GM12801 (cell line): ENCODE measurements around the gene RASSF8.

Source experiments
- CTCF ChIP-seq: IDR thresholded peaks from one replicate; pipeline ENCODE4 v1.5.1; 2011; ENCODE audit warnings: control low read depth; ENCODE audit not compliant: insufficient read length; ENCODE audit errors: extremely low read depth

RASSF8 gene

GRCh38 chr12:26119391-26119989, 161.0 kb downstream of the RASSF8 start:
- no peak for TF ChIP-seq CTCF

- no peak for TF ChIP-seq CTCF
Measured at GRCh38 chr12:26120561-26121274, 162.2 kb downstream of the RASSF8 start.

- TF ChIP-seq CTCF: no peak
Measured at GRCh38 chr12:26121323-26122060, 163.0 kb downstream of the RASSF8 start.

GRCh38 chr12:26122061-26122680, 163.7 kb downstream of the RASSF8 start:
- no peak for TF ChIP-seq CTCF

GRCh38 chr12:26122681-26123481, 164.4 kb downstream of the RASSF8 start:
- TF ChIP-seq CTCF: no peak

- TF ChIP-seq CTCF: no peak
Measured at GRCh38 chr12:26123482-26123980, 165.0 kb downstream of the RASSF8 start.
